HPDE6-E6E7 (cell line): ENCODE results near the gene RASD1.
A peak's percentile ranks its signal among the peaks of the same experiment; 100 is the strongest.

Source experiments
- DNase-seq: peaks from one replicate; pipeline ENCODE4 v3.0.0; 2011; ENCODE audit warnings: missing footprints; ENCODE audit errors: extremely low spot score

Gene RASD1

DNA sequence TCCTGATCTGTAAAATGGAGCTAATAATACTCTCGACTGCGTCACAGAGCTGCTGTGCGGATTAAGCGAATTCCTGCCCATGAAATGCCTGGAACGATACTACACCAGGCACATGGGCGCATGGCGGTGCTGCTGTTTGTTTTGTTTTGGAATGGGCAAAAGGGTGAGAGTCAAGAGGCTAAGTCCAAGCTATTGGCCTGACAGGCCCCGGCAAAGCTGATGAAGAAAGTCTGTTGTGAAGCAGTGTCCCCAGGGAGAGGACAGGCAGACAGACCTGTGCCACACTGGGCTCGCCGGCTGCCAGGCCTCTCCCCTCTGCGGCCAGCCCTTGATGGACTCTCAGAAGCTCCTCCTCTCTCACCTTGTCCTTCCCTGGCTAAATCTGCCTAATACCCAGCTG, 31.3 kb upstream of the RASD1 start:
- no peak for DNase-seq

DNA sequence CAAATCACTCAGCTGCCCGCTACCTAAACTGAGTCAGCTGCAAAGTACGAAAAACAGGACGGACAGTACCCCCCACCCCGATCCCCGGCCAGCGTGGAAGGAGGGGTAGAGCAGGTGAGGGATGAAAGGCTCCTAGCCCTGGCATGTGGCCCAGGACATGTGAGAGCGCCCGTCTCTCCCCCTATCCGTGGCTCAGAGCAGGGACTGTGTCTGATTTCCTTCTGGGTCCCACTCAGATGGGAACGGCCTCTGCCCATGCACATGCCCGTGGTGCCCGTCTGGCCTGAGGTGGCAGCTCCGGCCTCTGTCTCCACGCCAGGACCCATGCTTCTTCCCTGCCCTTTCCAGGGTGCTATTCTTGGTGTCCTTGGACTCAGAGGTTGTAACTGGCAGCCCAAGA, 30.2 kb upstream of the RASD1 start:
- DNase-seq, result no peak

DNA sequence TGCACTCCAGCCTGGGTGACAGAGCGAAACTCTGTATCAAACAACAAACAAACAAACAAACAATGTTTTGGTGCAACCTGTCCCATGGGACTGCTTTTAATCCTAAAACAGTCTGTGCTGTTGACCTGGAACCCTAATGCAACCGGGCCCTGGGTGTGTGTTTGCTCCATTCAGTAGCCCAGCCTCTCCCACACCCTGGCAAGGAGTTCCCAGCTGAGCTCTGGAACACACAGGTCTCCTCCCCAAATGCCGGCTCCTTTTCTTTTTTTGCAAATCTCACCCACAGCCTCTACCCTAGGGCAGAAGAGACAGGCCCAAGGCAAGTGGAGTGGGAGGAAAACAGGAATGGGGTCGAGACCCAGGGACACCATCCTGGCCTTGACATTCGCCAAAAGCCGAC, 29.8 kb upstream of the RASD1 start:
- no peak for DNase-seq

GRCh38 chr17:17525311-17525710, 29.1 kb upstream of the RASD1 start:
- no peak for DNase-seq

GRCh38 chr17:17523731-17524490, 27.7 kb upstream of the RASD1 start:
- DNase-seq, result no peak

DNA sequence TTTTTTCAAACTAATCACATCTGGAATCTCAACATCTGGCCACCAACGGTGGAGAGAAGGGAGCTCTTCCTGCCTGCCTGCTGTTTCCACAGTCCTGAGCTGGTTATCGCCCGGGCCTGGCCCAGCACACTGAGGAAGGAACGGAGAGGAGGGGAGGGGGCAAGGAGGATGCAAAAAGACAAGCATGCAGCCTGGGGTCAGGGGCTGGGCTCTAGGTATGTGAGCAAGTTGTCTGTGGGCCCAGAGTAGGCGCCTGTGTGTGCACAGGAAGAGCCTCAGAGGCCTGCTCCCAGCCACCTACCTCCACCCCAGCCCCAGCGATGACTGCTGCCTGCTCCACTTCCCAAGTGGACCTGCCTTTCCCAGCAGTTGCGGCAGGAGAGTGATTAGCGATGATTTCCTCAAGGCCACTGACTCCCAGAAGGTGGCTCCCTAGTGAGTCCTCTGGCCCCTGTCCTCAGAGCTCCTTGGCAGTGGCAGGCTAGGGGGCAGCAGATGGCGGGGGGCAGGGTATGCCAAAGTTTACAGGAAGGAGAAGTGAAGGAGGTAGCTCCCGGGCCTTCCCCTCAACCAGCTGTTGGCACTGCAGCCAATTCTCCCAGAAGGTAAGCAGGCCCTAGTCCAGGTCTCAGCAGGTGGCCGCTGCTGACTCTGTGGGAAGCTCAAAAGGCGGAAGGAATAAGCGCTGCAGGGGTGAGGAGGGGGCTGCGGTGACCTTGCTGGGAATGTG, 27.0 kb upstream of the RASD1 start:
- DNase-seq, result no peak

DNA sequence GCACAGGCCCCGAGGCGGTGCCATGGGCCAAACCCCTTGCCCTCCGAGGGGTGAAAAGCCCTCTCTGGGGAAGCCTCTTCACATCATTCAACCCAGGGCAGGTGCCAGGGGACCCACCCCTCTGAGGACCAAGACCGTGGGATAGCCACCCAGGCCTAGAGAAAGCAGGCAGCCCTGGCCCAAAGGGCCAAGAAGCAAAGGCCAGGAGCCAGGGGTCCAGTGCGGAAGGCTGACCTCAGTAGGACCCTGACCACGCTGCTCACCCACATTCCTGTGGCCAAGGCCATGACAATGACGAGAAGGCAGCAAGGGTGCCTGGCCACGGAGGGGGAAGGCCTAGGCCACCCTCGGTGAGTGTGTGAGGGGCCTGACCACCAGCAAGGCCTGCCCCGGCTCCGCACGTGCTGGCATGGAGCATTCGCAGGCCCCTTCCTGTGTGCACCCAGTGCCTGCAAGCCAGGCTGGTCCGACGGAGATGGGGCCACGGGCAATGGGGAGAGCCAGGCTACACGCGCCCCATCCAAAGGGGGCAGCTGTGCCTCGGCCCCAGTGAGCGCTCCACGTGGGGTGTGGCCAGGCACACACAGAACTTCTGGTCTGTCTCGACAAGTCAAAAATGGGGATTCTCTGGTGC, 24.5 kb upstream of the RASD1 start:
- no peak for DNase-seq

GRCh38 chr17:17519886-17520285, 23.7 kb upstream of the RASD1 start:
- DNase-seq, result no peak

DNA sequence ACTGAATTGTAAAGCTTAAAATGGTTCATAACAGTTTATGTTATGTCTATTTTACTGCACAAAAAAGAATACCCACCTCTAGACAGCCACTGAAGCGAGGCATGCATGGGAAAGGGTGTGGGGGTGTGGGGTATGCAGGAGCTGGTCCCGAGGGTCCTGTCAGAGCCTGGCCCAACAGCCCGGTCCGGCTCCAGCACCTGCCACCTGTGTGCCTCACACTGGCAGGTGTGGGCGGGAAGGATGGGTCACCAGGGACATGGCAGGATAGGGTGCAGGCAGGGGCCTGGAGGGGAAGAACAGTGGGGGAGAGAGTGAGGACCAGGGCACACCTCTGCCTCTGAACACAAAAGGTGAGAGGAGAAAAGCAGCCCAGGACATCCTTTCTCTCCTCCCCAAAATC, 22.8 kb upstream of the RASD1 start:
- no peak for DNase-seq

DNA sequence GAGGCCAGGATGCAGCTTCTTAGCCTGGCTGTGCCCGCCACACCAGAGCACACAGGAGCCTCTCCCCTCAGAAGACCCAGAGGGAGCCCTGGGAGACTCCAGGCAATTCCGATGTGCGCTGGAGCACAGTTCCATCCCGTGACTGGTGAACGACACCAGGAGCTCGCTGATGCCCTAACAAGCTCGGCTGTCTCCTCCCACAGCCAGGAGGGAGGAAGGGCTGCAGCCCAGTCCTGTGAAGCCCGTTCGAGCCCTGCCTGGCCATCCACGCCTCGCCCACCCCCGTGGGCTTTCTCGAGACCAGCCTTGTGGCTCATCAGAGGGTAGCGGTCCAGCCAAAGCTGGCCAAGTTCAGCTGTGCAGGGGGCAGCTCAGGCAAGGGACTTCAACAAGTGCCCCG, 21.8 kb upstream of the RASD1 start:
- DNase-seq, result no peak

- DNase-seq, result no peak
Measured at GRCh38 chr17:17516941-17517720, 20.9 kb upstream of the RASD1 start.

GRCh38 chr17:17515934-17516930, 20.0 kb upstream of the RASD1 start:
- no peak for DNase-seq

- DNase-seq, result no peak
Measured at GRCh38 chr17:17514993-17515933, 19.1 kb upstream of the RASD1 start.

DNA sequence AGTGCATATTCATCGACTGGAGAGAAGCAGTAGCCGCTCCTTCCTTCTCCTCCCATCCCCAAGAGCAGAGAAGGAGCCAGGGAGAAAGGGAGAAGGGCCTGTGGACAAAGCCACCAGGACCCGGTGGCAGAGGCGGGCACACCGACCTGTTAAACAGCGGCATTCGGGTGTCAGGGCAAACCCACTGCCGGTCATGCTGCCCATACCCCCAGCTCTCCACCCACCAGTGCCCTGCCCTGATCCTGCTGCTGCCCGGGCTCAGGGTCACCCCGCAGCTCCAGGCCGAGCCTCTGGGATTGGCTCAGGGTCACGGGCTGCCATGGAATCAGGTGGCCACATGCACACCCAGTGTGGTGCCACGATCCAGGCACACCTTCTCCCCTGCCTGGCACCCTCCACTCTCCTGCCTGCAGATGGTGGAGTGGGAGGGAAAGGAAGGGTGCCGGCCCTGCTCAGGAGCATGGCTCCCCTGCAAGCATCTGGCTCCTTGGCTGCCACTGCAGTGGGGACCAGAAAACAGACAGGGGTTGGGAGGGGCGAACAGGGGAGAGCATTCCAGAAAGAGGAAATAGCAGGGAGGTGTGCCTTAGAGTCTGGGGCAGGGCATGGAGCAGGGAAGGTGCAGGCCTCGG, 18.3 kb upstream of the RASD1 start:
- DNase-seq, result no peak

DNA sequence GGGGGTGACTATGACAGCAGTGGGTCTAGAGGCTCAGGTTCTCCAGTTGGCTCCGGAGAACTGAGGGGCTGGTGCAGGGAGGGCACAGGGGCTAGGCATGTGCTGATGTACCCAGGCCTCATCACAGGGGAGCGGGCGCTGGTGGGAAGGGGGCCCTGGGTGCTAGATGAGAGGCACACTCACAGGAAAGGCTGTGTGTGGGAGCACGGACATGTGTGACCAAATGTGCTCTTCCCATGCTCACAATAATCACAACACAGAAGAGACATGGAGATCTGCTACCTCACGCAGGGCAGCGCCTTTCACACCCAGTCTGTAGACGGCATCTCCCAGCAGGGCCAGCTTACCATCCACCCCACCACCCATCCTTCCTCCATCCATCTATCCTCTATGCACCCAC, 17.4 kb upstream of the RASD1 start:
- no peak for DNase-seq

- DNase-seq, result no peak
Measured at GRCh38 chr17:17512866-17513265, 16.7 kb upstream of the RASD1 start.

GRCh38 chr17:17511881-17512858, 16.0 kb upstream of the RASD1 start:
- peak; percentile 93 for DNase-seq

DNA sequence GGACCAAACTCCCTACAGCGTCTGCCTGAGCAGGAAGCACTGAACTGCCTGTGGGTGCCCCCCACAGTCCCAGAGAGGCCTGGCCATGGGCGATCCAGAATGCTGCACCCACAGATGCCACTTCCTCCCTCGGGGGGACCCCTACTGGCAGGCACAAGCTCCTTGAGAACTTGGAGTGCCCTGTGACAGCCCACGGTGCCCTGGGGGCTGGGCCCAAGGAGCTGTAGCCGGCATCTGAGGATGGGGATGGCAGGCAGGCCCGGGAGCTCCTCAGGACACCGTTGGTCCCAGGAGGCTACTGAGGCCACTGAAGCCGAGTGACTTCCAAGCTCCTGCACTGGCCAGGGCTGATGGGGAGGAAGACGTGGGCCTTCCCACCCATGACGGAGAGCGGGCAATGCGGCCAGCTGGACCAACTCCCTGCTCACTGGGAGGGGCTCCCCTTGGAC, 15.1 kb upstream of the RASD1 start:
- no peak for DNase-seq
